ENCODE measurements around the gene FIBP. TPM values are rescaled to one million over a fixed set of nuclear protein-coding genes. Genes with fewer than 3 reads are reported as not detected.

The FIBP gene
- total RNA-seq, 2 donors from 2014 or later = 41.9 to 53.5 TPM

- no peak for TF ChIP-seq CTCF (IDR thresholded peaks at IDR 0.05)
- Histone ChIP-seq H3K9me3 (no peaks in the 10 kb centered on the region), H3K4me1 (peaks cover 4% of the 10 kb centered on the region), H3K36me3 (peaks cover 4% of the 10 kb centered on the region), H3K27ac (no peak overlapping the region), H3K4me3 (no peak overlapping the region), H3K27me3 (no peaks in the 10 kb centered on the region), H3K9ac (ENCODE audit: low read depth in 2 of 2, low read length in 2 of 2) (no peak overlapping the region)
- DNase-seq = no peak
- intact Hi-C loops (cut with DNase I) = no loop called here
Measured at GRCh38 chr11:65847746-65848145, 40.5 kb downstream of the FIBP start.

GRCh38 chr11:65844231-65844872 lies 43.9 kb downstream of the FIBP start:
- DNase-seq = peak; percentile 58
- Histone ChIP-seq H3K4me3 (no peak overlapping the region), H3K27ac (peak overlapping the region; percentile 41), H3K36me3 (no peaks in the 10 kb centered on the region), H3K4me1 (no peaks in the 10 kb centered on the region), H3K9me3 (no peaks in the 10 kb centered on the region), H3K9ac (ENCODE audit: low read depth in 2 of 2, low read length in 2 of 2) (no peak overlapping the region), H3K27me3 (no peaks in the 10 kb centered on the region)
- intact Hi-C loops (cut with DNase I) = no loop called here
- no peak for TF ChIP-seq CTCF (IDR thresholded peaks at IDR 0.05)

GRCh38 chr11:65843811-65844210 lies 44.5 kb downstream of the FIBP start:
- Histone ChIP-seq H3K9me3 (no peaks in the 10 kb centered on the region), H3K4me3 (no peak overlapping the region), H3K36me3 (no peaks in the 10 kb centered on the region), H3K9ac (ENCODE audit: low read depth in 2 of 2, low read length in 2 of 2) (no peak overlapping the region), H3K27me3 (no peaks in the 10 kb centered on the region), H3K27ac (no peak overlapping the region), H3K4me1 (no peaks in the 10 kb centered on the region)
- intact Hi-C loops (cut with DNase I) = no loop called here
- no peak for DNase-seq
- TF ChIP-seq CTCF (IDR thresholded peaks at IDR 0.05) = no peak

- DNase-seq = no peak
- no peaks in the 10 kb centered on the region for H3K27me3 ChIP-seq
- H3K27ac ChIP-seq = no peak overlapping the region
- no peak overlapping the region for H3K9ac ChIP-seq (ENCODE audit: low read depth in 2 of 2, low read length in 2 of 2)
- no peak for TF ChIP-seq CTCF (IDR thresholded peaks at IDR 0.05)
- H3K4me3 ChIP-seq = no peak overlapping the region
- no peaks in the 10 kb centered on the region for H3K4me1 ChIP-seq
- intact Hi-C loops (cut with DNase I) = no loop called here
- no peaks in the 10 kb centered on the region for H3K36me3 ChIP-seq
- no peaks in the 10 kb centered on the region for H3K9me3 ChIP-seq
Measured at GRCh38 chr11:65842144-65842543, 46.1 kb downstream of the FIBP start.

- Histone ChIP-seq H3K36me3 (no peaks in the 10 kb centered on the region), H3K4me1 (peaks cover 4% of the 10 kb centered on the region), H3K9ac (ENCODE audit: low read depth in 2 of 2, low read length in 2 of 2) (peak overlapping the region; percentile 48 to 60), H3K27me3 (no peaks in the 10 kb centered on the region), H3K27ac (no peak overlapping the region), H3K4me3 (peak overlapping the region; percentile 50), H3K9me3 (no peaks in the 10 kb centered on the region)
- TF ChIP-seq CTCF (IDR thresholded peaks at IDR 0.05) = no peak
- intact Hi-C loops (cut with DNase I) = no loop called here
- no peak for DNase-seq
Measured at GRCh38 chr11:65834202-65834601, 54.1 kb downstream of the FIBP start.

Other genes with a start within 250 kb of the FIBP start
- gene RELA, start 225.6 kb downstream of the FIBP start, total RNA-seq = 10 to 100 TPM; 58.7 to 68.3 TPM
- 10 to 100 TPM; 65.3 to 83.4 TPM for gene KAT5, start 176.2 kb downstream of the FIBP start, total RNA-seq
- 10 to 100 TPM; 26.1 to 58.1 TPM for gene RNASEH2C, start 167.7 kb downstream of the FIBP start, total RNA-seq
- 10 to 100 TPM; 17.6 to 20.1 TPM for gene AP5B1, start 107.5 kb downstream of the FIBP start, total RNA-seq
- 10 to 100 TPM; 29.0 to 32.9 TPM for gene OVOL1, start 101.4 kb downstream of the FIBP start, total RNA-seq
- gene SNX32, start 54.5 kb downstream of the FIBP start, total RNA-seq = 1 to 10 TPM; 1.6 to 1.9 TPM
- gene CFL1, start 30.3 kb downstream of the FIBP start, total RNA-seq = 1,000 to 10,000 TPM; 1,832 to 1,932 TPM
- 10 to 100 TPM; 47.2 to 62.5 TPM for gene MUS81, start 28.0 kb downstream of the FIBP start, total RNA-seq
- gene EFEMP2, start 15.7 kb downstream of the FIBP start, total RNA-seq = 10 to 100 TPM in 1 of 2 donors, 1 to 10 TPM in 1; 9.6 to 22.5 TPM
- 1 to 10 TPM; 1.2 TPM for gene CTSW, start 8.6 kb downstream of the FIBP start, total RNA-seq
- 10 to 100 TPM; 11.2 to 16.3 TPM for gene CCDC85B, start 2.2 kb upstream of the FIBP start, total RNA-seq
- 1 to 10 TPM in 1 of 2 donors, under 1 TPM in 1; 0.84 to 4.2 TPM for gene FOSL1, start 11.9 kb upstream of the FIBP start, total RNA-seq
- gene C11orf68, start 30.6 kb upstream of the FIBP start, total RNA-seq = 10 to 100 TPM; 26.6 to 29.0 TPM
- 10 to 100 TPM; 53.4 to 91.5 TPM for gene DRAP1, start 31.0 kb upstream of the FIBP start, total RNA-seq
- gene TSGA10IP, start 57.0 kb upstream of the FIBP start, total RNA-seq = not detected
- 10 to 100 TPM; 40.0 to 50.9 TPM for gene SART1, start 73.3 kb upstream of the FIBP start, total RNA-seq
- gene EIF1AD, start 113.7 kb upstream of the FIBP start, total RNA-seq = 10 to 100 TPM; 27.8 to 32.8 TPM
- gene BANF1, start 114.0 kb upstream of the FIBP start, total RNA-seq = 100 to 1,000 TPM; 128 to 231 TPM
- gene CST6, start 123.5 kb upstream of the FIBP start, total RNA-seq = not detected
- gene CATSPER1, start 138.0 kb upstream of the FIBP start, total RNA-seq = under 1 TPM in 1 of 2 donors, not detected in 1; 0.35 TPM
- not detected for gene GAL3ST3, start 160.7 kb upstream of the FIBP start, total RNA-seq
- gene SF3B2, start 163.9 kb upstream of the FIBP start, total RNA-seq = 100 to 1,000 TPM; 139 to 196 TPM
- 10 to 100 TPM; 10.1 to 20.9 TPM for gene PACS1, start 181.8 kb upstream of the FIBP start, total RNA-seq